Muscle of leg (tissue), 11 donors: Measurements from ENCODE around the gene SERGEF. TPM values are rescaled to one million over a fixed set of nuclear protein-coding genes. Genes with fewer than 3 reads are reported as not detected.

Experiments used
- DNase-seq: peaks from one replicate; pipeline ENCODE4 v3.0.0; 2013
- H3K27ac ChIP-seq: one replicate; pipeline ENCODE4 v1.5.1; 2013; ENCODE audit warnings: mild to moderate bottlenecking, low read length, control low read depth
- H3K27me3 ChIP-seq: one replicate; pipeline ENCODE4 v1.6.1; 2013; ENCODE audit warnings: low read length; ENCODE audit not compliant: control insufficient read depth, insufficient read depth
- H3K36me3 ChIP-seq: one replicate; pipeline ENCODE4 v1.6.1; 2013; ENCODE audit warnings: low read length; ENCODE audit not compliant: control insufficient read depth, insufficient read depth
- H3K4me1 ChIP-seq: one replicate; pipeline ENCODE4 v1.6.1; 2013; ENCODE audit warnings: low read length; ENCODE audit not compliant: control insufficient read depth, insufficient read depth
- H3K4me3 ChIP-seq: one replicate; pipeline ENCODE4 v1.5.1; 2013; ENCODE audit warnings: low read length, control low read depth
- H3K9me3 ChIP-seq: replicated peaks from 2 replicates; pipeline ENCODE4 v1.6.1; 2013; ENCODE audit warnings: low read depth, low read length; ENCODE audit not compliant: control insufficient read depth
- WGBS: methylation state at CpG from one replicate; pipeline ENCODE4 v1.1.5; 2013; ENCODE audit warnings: missing lambda C conversion rate; ENCODE audit not compliant: insufficient coverage; 5-methylcytosine and 5-hydroxymethylcytosine counted together
- polyA plus RNA-seq, 8 donors: library from polyadenylated mRNA; unstranded; fragments of 120-200 nt; gene quantifications; one replicate each; pipeline versions ENCODE4 v1.2.1 to v1.2.3, GENCODE V29; 2013; ENCODE audit warnings: inconsistent platforms in 1 of 8, low replicate concordance in 1 of 8; ENCODE audit not compliant: insufficient read length in 8 of 8, insufficient read depth in 1 of 8
- total RNA-seq: library from RNA; stranded (reverse); fragments of 120-200 nt; gene quantifications from one replicate; pipeline ENCODE4 v1.2.4, GENCODE V29; 2013

Gene SERGEF
- total and polyA plus RNA-seq, 9 donors, result 8.8 to 15.7 (median 11.9) TPM

DNA sequence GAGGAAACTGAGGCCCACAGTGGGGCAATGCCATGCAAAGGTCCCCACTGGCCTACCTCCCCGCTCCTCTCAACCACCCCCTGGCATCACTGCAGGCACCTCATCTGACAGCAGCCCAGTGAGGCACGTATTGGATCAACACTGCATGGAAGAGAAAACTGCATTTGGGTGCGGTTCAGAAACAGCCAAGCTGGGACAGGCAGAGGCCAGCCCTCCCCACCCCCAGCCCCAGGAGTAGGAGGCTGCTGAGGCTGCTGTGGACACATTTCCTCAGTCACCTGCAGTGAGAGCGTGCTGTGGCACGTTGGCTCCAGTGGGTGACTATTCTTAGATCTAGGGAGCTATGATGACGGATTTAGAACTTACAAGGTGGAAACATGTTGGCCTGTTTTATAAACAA, 214.6 kb downstream of the SERGEF start:
- Histone ChIP-seq H3K27ac (no peak overlapping the region), H3K4me1 (peaks cover 4% of the 10 kb centered on the region), H3K4me3 (no peak overlapping the region), H3K27me3 (no peaks in the 10 kb centered on the region), H3K36me3 (no peaks in the 10 kb centered on the region), H3K9me3 (no peaks in the 10 kb centered on the region)
- WGBS, result no CpG with 5 or more reads among the region's 6 CpGs
- no peak for DNase-seq

- Histone ChIP-seq H3K36me3 (no peaks in the 10 kb centered on the region), H3K4me3 (no peak overlapping the region), H3K4me1 (peaks cover 4% of the 10 kb centered on the region), H3K27me3 (no peaks in the 10 kb centered on the region), H3K27ac (no peak overlapping the region), H3K9me3 (no peaks in the 10 kb centered on the region)
- DNase-seq, result no peak
- WGBS, result 100% methylated on average over 1 of the region's 2 CpGs
Measured at GRCh38 chr11:17796154-17796553, 216.7 kb downstream of the SERGEF start.

GRCh38 chr11:17794981-17795380, 217.9 kb downstream of the SERGEF start:
- H3K27me3 ChIP-seq, result no peaks in the 10 kb centered on the region
- WGBS, result 82% methylated on average over 5 of the region's 5 CpGs
- H3K4me3 ChIP-seq, result no peak overlapping the region
- H3K27ac ChIP-seq, result no peak overlapping the region
- no peaks in the 10 kb centered on the region for H3K9me3 ChIP-seq
- H3K4me1 ChIP-seq, result peaks cover 4% of the 10 kb centered on the region
- DNase-seq, result no peak
- H3K36me3 ChIP-seq, result no peaks in the 10 kb centered on the region

GRCh38 chr11:17793642-17794170, 219.1 kb downstream of the SERGEF start:
- H3K27me3 ChIP-seq, result no peaks in the 10 kb centered on the region
- no peak overlapping the region for H3K27ac ChIP-seq
- no peak for DNase-seq
- WGBS, result 88% methylated on average over 6 of the region's 7 CpGs
- no peaks in the 10 kb centered on the region for H3K36me3 ChIP-seq
- no peak overlapping the region for H3K4me3 ChIP-seq
- H3K9me3 ChIP-seq, result no peaks in the 10 kb centered on the region
- no peaks in the 10 kb centered on the region for H3K4me1 ChIP-seq

DNA sequence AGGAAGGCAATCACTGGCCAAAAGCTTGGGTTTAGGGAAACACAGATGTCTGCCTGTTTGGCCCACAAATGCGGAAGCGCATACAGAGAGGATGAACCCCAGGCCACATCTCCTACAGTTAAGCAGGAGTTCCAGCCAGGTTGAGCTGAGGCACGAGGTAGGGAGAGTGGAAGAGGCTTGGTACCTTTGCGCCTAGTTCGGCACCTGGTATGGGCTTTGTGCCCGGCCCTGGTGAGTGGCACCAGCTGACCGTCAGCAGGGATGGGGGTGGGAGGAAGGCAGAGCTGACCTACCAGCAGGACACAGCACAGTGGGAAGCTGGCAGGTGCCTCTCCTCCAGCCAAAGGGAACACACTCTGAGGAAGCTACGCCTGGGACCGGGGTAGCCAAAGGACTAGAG, 220.7 kb downstream of the SERGEF start:
- no peaks in the 10 kb centered on the region for H3K27me3 ChIP-seq
- no peaks in the 10 kb centered on the region for H3K36me3 ChIP-seq
- H3K4me1 ChIP-seq, result no peaks in the 10 kb centered on the region
- no peaks in the 10 kb centered on the region for H3K9me3 ChIP-seq
- no peak overlapping the region for H3K27ac ChIP-seq
- no peak overlapping the region for H3K4me3 ChIP-seq
- 77% methylated on average over 5 of the region's 9 CpGs for WGBS
- no peak for DNase-seq

- no peaks in the 10 kb centered on the region for H3K9me3 ChIP-seq
- DNase-seq, result no peak
- no peak overlapping the region for H3K27ac ChIP-seq
- no peaks in the 10 kb centered on the region for H3K4me1 ChIP-seq
- H3K36me3 ChIP-seq, result no peaks in the 10 kb centered on the region
- no peaks in the 10 kb centered on the region for H3K27me3 ChIP-seq
- H3K4me3 ChIP-seq, result no peak overlapping the region
Measured at GRCh38 chr11:17791144-17791543, 221.7 kb downstream of the SERGEF start.

DNA sequence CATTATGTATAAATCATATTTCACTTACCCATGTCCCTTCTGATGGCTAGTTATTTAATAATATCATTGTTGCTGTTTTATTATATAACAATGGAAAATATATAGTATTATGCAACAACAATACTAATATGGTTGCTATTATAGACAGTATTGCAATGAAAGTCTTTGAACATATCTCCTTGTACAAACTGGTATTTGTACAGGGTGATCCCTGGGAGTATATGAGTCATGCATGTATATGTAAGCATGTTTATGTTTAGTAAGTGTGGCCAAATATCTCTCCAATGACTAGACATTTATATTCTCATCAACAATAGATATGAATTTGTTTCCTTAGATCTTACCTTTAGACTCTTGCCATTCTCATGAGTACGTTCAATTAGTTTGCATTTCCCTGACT, 222.4 kb downstream of the SERGEF start:
- Histone ChIP-seq H3K9me3 (no peaks in the 10 kb centered on the region), H3K4me3 (no peak overlapping the region), H3K4me1 (no peaks in the 10 kb centered on the region), H3K27me3 (no peaks in the 10 kb centered on the region), H3K36me3 (no peaks in the 10 kb centered on the region), H3K27ac (no peak overlapping the region)
- no peak for DNase-seq
- WGBS, result no CpG with 5 or more reads among the region's 1 CpG

GRCh38 chr11:17788084-17788483, 224.8 kb downstream of the SERGEF start:
- no peaks in the 10 kb centered on the region for H3K9me3 ChIP-seq
- no peak overlapping the region for H3K27ac ChIP-seq
- no peaks in the 10 kb centered on the region for H3K4me1 ChIP-seq
- WGBS, result 100% methylated on average over 1 of the region's 5 CpGs
- H3K36me3 ChIP-seq, result no peaks in the 10 kb centered on the region
- H3K27me3 ChIP-seq, result no peaks in the 10 kb centered on the region
- no peak for DNase-seq
- H3K4me3 ChIP-seq, result no peak overlapping the region

DNA sequence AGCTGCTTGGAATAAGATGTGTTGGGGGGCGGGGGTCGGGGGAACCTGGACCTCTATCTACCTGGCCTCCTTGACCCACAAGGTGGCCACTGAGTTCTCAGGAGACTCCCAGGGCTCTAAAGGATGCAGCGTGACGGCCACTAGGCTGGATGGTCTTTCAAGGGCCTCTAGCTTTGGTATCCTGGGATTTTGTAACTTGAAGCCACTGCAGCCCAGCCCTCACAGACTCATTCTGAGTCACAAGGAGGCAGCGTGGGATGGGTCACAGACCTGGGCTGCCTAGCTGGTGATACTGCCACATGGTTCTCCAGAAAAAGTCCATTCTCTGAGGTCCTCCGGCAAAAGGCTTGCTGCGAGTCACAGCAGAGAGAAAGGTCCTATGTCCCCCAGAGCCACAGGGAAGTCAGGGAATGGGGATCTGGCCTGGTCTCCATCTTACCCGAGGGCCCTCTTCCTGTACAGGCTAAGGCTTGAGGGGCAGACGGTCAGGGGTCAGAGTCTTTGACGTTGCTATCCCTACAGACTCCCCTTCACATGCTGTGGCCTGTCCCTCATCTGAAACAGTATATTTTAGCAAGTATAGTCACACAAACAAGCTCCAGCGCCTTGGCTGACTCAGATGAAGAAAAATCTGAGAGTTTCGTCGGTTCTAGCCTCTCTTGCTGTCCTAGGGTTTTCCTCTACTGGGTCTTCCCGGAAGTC, 225.9 kb downstream of the SERGEF start:
- no peak overlapping the region for H3K27ac ChIP-seq
- no peaks in the 10 kb centered on the region for H3K4me1 ChIP-seq
- no peaks in the 10 kb centered on the region for H3K27me3 ChIP-seq
- DNase-seq, result no peak
- H3K36me3 ChIP-seq, result no peaks in the 10 kb centered on the region
- H3K4me3 ChIP-seq, result no peak overlapping the region
- H3K9me3 ChIP-seq, result no peaks in the 10 kb centered on the region
- WGBS, result 78% methylated on average over 14 of the region's 14 CpGs

GRCh38 chr11:17783878-17784277, 229.0 kb downstream of the SERGEF start:
- no peak overlapping the region for H3K4me3 ChIP-seq
- no peaks in the 10 kb centered on the region for H3K27me3 ChIP-seq
- no CpG with 5 or more reads among the region's 4 CpGs for WGBS
- DNase-seq, result no peak
- H3K9me3 ChIP-seq, result no peaks in the 10 kb centered on the region
- H3K36me3 ChIP-seq, result no peaks in the 10 kb centered on the region
- H3K4me1 ChIP-seq, result no peaks in the 10 kb centered on the region
- no peak overlapping the region for H3K27ac ChIP-seq
